Kidney epithelial cell (primary cell): Measurements from ENCODE around the gene TMEM150B. TPM values are rescaled to one million over a fixed set of nuclear protein-coding genes. Genes with fewer than 3 reads are reported as not detected.

Experiments used
- DNase-seq: peaks from one replicate; pipeline ENCODE4 v3.0.0-alpha.2; 2010; ENCODE audit warnings: low read depth
- H3K27me3 ChIP-seq: 2 replicates; pipeline ENCODE4 v1.6.0; 2011; ENCODE audit warnings: low read length; ENCODE audit not compliant: control insufficient read depth, insufficient read depth
- H3K36me3 ChIP-seq: 2 replicates; pipeline ENCODE4 v1.5.1; 2011; ENCODE audit warnings: low read length; ENCODE audit not compliant: control insufficient read depth, insufficient read depth
- H3K4me3 ChIP-seq: 2 replicates; pipeline ENCODE4 v1.5.1; 2011; ENCODE audit warnings: low read depth, mild to moderate bottlenecking, control low read depth, low read length
- total RNA-seq: library from RNA; depleted of rRNA; stranded (reverse); fragments of >200 nt; gene quantifications from 2 replicates; pipeline ENCODE4 v1.2.3, GENCODE V29; 2015
- TF ChIP-seq, protein P1 (sequence below): IDR thresholded peaks from 2 replicates; pipeline ENCODE4 v1.5.1; 2011; ENCODE audit warnings: mild to moderate bottlenecking, moderate library complexity, low read length, control low read depth, inconsistent platforms; ENCODE audit not compliant: insufficient read depth, poor library complexity, severe bottlenecking

Gene TMEM150B
- total RNA-seq, 1 donor from 2014 or later, result not detected

- H3K4me3 ChIP-seq, result no peak overlapping the region
- peaks cover 1% of the 10 kb centered on the region for H3K36me3 ChIP-seq
- no peak for DNase-seq
- TF ChIP-seq, protein P1, sequence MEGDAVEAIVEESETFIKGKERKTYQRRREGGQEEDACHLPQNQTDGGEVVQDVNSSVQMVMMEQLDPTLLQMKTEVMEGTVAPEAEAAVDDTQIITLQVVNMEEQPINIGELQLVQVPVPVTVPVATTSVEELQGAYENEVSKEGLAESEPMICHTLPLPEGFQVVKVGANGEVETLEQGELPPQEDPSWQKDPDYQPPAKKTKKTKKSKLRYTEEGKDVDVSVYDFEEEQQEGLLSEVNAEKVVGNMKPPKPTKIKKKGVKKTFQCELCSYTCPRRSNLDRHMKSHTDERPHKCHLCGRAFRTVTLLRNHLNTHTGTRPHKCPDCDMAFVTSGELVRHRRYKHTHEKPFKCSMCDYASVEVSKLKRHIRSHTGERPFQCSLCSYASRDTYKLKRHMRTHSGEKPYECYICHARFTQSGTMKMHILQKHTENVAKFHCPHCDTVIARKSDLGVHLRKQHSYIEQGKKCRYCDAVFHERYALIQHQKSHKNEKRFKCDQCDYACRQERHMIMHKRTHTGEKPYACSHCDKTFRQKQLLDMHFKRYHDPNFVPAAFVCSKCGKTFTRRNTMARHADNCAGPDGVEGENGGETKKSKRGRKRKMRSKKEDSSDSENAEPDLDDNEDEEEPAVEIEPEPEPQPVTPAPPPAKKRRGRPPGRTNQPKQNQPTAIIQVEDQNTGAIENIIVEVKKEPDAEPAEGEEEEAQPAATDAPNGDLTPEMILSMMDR, result no peak
- H3K27me3 ChIP-seq, result no peaks in the 10 kb centered on the region
These were observed 20.9 kb upstream of the TMEM150B start for GRCh38 chr19:55345818-55346724.

DNA sequence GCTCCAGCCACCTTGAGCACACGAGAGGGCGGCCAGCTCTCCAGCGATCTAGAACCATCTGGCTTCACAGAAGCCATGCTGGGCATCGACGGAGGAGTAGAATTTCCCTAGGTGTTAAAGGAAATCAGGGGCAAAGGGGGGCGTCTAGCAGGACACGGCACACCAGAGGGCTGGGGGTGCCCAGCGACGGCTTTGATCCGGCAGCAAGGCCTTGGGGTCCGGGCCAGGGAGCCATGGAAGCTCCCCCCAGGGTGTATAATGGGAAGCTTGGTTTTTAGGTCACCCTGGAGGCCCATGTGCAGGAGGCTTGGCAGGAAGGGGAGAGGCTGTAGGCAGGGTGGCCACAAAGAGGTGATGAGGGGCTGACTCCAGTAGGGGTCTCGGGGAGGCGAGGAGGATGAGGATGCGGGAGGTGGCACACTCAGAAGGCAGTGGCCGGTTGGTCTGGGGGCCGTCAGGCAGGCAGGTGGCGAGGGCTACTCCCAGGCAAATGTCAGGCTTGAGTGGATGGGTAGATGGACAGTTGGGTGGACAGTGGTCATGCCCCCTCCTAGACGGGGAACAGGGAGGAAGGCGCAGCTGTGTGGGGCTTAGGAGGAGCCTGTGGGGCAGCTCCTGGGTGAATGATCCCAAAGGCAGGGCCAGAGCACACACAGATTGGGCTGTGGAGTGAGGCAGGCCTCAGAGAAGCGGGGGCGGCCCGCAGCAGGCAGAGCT, 20.1 kb upstream of the TMEM150B start:
- peaks cover 1% of the 10 kb centered on the region for H3K36me3 ChIP-seq
- TF ChIP-seq, protein P1, result no peak
- no peaks in the 10 kb centered on the region for H3K27me3 ChIP-seq
- DNase-seq, result no peak
- no peak overlapping the region for H3K4me3 ChIP-seq

DNA sequence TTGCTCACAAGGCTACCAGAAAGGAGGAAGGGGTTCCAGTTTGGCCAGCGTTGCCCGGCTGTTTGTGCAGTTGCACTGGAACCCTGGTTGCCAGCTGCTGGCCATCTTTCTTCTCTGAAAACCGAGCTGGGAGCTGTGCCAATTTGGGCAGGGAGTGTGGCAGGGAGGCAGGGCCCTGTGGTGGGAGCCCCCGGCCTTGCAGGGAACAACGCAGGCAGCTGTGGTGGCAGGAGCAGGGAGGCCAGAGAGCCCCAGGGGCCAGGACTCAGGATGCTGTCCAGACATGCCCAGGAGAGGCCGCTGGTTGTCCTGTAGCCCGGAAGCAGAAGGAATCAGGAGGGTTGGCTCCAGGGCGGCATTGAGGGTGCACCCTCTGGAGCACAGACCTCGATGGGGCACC, 19.3 kb upstream of the TMEM150B start:
- no peak for DNase-seq
- TF ChIP-seq, protein P1, result no peak
- Histone ChIP-seq H3K27me3 (no peaks in the 10 kb centered on the region), H3K4me3 (no peak overlapping the region), H3K36me3 (peaks cover 1% of the 10 kb centered on the region)

GRCh38 chr19:55341595-55342531, 16.7 kb upstream of the TMEM150B start:
- DNase-seq, result no peak
- H3K4me3 ChIP-seq, result peak overlapping the region; percentile 23
- peaks cover 1% of the 10 kb centered on the region for H3K36me3 ChIP-seq
- no peaks in the 10 kb centered on the region for H3K27me3 ChIP-seq
- TF ChIP-seq, protein P1, result no peak

DNA sequence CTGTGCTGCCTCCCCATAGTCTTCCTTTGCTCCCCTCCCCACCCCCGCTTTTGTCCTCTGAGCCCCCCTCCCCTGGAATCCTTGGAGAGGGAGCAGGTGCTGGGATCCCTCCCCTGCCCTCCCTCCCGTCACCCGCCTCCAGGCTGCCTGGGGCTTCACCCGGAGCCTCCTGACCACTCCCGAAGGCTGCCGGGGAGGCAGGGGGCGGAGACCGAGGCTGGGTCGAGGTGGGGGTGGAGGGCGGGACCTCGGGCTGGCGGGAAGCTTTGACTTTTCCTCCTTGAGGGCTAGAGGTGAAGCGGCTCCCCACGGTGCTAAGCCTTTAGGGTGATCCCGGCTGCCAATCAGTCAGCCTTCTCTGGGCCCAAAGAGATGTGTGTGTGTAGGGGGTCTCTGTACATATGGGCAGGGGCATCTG, 16.0 kb upstream of the TMEM150B start:
- Histone ChIP-seq H3K4me3 (peak overlapping the region; percentile 86), H3K27me3 (no peaks in the 10 kb centered on the region), H3K36me3 (peaks cover 1% of the 10 kb centered on the region)
- DNase-seq, result no peak
- TF ChIP-seq, protein P1, result no peak
